Myocyte (in vitro differentiated cells): Measurements from ENCODE around the gene PTPRE. TPM values are rescaled to one million over a fixed set of nuclear protein-coding genes. Genes with fewer than 3 reads are reported as not detected.
A peak's percentile ranks its signal among the peaks of the same experiment; 100 is the strongest.

Source experiments
- DNase-seq: peaks from one replicate; pipeline ENCODE4 v3.0.0-alpha.2; 2012; ENCODE audit warnings: low read depth
- total RNA-seq: library from RNA; depleted of rRNA; stranded (reverse); fragments of >200 nt; gene quantifications from 2 replicates; pipeline ENCODE4 v1.2.3, GENCODE V29; 2014

PTPRE gene
- total RNA-seq, 1 donor from 2014 or later, result 5.5 TPM

DNA sequence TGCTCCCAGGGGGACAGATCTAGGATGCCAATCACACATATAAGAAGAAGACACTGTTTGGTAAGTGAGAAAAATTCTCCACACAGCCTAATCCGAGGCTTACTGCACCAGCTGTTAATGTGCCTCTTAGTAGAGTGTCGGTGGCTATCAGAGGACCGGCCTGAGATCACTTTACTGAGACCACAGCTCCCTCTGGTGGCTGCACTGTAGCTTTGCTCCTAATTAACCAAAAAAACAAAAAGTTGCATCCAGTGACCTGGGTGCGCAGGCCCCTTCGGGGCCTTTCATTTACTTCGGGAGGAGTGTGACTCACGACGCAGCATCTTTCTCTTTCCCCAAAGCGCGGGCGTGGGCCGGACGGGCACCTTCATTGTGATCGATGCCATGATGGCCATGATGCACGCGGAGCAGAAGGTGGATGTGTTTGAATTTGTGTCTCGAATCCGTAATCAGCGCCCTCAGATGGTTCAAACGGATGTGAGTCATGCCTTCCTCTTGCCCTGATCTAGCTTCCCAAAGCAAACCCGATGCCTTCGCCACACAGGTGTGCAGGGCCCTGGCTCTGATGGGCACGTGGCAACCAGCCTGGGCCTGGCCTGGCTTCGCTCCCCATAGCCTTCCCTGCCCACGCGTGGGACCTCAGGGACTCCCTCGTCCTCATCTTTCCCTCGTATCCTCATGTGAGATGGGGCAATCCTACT, 162.6 kb downstream of the PTPRE start:
- peak; percentile 84 for DNase-seq

DNA sequence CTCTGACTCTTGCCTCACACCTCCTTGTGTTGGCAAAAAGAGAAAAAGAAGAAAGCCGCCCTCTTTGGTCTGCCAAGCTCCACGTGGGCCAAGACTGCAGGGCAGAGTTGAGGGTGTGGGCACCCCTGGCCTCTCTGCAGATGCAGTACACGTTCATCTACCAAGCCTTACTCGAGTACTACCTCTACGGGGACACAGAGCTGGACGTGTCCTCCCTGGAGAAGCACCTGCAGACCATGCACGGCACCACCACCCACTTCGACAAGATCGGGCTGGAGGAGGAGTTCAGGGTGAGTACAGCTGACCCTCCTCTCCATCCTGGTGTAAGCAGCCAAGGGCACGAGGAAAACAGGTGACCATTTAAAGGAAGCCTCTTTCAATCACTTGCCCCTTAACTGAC, 163.3 kb downstream of the PTPRE start:
- no peak for DNase-seq

DNA sequence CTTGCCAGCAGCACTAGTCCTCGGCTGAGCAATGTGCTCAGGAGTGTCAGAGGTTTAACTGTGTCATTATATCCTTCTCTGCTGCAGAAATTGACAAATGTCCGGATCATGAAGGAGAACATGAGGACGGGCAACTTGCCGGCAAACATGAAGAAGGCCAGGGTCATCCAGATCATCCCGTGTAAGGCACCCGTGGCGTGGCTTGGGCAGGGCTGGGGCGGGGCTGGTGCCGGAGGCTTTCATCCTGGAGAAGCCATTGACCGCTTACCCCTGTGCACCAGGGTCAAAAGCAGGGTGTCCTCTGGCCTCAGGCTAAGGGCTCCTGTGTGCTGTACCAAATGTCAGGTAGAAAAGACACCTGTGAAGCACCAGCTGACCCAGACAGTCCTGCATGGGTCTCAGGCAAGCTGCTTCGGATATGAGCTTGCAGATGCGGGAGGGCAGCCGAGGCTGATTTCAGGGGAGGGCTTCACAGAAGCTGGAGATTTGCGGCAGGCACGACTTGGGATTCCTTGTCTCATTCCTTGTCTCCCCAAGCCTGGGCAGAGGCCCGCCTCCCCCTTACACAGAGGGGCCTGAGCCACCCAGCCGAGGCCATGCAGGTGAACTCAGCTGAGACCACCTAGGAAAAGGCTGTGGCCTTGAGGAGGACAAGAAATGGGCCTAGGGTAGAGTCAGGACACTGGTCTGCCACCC, 164.0 kb downstream of the PTPRE start:
- no peak for DNase-seq

DNA sequence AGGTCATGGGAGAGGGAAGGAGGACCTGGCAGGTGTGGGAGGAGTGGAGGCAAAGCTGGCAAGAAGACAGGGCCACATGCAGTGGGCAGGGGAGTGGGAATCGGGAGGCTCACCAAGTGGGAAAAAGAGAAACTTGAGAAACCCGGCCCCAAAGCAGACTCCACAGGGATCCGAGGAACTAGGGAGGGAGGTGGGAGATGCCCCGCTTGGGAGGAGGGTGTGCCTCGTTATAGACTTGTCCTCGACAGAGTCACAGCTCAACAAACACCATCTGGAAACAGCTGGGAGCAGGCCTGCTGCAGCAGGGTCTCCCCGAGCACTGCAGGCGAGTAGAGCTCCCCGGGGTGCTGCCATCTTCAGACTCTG, 164.5 kb downstream of the PTPRE start:
- DNase-seq, result no peak

DNA sequence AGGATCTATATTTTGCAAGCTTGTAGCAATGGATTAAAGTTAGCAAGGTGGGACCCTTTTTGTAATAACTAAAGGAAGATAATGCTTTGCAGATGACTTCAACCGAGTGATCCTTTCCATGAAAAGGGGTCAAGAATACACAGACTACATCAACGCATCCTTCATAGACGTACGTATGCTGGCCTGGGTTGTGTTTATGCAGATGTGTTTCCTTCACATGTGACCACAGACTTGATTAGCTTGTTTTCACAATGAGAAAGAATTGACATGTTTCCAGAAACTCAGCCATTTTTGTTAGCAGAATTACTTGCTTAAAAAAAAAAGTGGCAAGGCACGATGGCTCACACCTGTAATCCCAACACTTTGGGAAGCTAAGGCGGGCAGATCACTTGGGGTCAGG, 165.1 kb downstream of the PTPRE start:
- DNase-seq, result no peak

DNA sequence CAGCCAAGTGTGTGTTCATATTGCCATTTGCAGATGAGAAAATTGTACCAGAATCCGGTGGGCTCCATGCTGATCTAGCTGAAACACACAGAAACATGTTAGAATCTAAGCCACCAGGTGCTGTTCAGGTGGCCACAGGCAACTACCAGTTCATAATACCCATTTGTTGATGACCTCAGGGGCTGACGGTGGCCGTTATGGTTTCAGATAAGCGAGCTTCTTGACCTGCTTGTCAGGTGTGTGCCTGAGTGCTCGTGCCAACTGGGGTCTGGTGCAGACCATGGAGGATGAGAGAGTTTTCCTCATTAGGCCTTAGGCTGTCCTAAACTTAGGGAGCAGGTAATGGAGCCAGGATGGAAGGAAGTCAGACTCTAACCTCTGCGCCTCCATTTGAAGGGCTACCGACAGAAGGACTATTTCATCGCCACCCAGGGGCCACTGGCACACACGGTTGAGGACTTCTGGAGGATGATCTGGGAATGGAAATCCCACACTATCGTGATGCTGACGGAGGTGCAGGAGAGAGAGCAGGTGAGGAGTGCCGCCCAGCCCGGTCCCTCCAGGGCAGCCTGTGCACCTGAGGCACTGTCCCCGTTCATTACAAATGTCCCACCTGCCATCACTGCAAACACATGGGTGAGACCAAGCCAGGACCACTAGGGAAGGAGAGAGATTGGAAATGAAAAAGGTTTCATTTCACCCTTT, 166.2 kb downstream of the PTPRE start:
- DNase-seq, result no peak

DNA sequence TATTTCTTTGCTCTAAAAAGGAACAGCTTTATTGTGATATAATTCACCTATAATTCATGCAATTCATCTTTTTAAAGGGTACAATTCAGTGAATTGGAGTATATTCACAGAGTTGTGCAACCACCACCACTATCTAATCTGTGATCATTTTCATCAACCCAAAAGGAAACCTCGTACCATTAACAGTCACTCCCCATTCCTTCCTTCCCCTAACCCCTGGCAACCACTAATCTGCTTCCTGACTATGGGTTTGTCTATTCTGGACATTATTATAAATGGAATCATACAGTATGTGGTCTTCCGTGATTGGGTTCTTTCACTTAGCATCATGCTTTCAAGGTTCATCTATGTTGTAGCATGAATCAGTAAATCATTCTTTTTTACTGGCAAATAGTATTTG, 167.0 kb downstream of the PTPRE start:
- no peak for DNase-seq

DNA sequence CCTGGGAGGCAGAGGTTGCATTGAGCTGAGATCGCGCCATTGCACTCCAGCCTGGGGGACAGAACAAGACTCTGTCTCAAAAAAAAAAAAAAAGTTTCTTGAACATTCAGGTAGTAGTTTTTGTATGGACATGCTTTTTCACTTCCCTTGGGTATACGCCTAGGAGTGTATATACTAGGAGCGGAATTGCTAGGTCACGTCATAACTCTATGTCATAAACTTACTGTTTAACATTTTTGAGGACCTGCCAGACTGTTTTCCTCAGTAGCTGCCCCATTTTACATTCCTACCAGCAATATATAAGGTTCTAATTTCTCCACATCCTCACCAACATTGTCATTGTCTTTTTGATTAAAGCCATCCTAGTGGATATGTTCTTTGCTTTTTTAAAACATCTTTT, 167.7 kb downstream of the PTPRE start:
- DNase-seq, result no peak

DNA sequence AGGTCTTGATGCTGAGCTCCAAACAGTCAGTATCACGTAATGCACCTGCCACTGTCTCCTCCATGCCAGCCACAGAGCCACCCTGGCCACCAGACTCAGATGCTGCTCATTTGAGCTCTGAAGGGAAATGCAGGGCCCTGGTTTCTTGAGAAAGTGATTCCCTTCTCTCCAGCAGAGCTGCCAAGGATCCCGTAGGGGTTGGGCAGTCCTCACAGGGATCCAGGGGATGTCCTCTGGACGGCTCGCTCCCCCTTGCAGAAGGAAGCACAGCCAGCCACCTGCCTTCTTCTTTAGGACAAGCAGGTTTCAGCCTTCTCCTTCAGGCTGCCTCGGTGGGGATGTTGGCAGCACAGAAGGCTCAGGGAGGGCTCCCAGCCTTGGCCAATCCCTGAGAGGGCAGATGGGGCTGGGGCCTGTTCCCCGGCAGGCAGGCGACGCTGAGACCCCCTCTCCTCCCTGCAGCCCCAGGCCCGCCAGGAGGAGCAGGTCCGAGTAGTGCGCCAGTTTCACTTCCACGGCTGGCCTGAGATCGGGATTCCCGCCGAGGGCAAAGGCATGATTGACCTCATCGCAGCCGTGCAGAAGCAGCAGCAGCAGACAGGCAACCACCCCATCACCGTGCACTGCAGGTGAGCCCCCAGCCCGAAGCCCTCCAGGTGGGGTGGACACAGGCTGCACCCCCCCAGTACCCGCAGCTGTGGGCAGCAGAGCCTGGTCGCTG, 170.4 kb downstream of the PTPRE start:
- no peak for DNase-seq

DNA sequence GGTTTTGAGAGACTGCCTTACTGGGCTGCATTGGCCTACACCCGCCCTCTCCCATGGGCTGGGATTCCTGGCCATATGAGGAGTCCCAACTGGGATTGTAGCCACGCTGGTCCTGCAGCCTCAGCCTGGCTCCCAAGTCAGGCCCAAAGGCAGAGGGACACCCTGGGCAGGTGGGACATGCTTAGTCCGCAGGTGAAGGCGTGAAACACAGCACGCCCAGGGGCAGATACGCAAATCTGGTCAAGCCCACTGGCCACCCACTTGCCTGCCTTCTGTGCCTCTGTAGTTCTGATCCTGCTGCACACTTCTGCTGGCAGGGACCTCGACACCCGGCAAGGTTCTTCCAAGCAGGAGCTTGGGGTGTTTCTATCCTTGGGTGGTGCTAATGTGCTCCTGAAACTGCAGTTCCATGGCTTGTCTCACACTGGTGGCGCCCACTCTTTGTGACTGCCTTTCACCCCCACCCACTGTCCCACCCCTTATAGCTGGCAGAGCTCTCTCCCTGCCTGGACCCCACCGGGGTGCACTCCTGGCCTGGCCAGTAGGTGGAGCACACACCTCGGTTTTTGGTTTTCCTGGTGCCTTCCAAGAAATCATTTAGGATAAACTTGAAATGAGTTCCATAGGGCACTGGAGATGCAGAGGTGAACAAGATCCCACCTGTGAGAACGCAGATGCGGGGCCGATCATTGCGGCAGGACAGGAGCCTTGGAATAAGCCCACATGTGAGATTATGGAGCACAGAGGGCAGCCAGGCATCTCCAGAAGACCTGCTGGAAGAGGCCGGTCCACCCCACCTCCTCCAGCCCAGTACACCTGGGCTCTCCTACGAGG, 171.4 kb downstream of the PTPRE start:
- DNase-seq, result peak; percentile 56

DNA sequence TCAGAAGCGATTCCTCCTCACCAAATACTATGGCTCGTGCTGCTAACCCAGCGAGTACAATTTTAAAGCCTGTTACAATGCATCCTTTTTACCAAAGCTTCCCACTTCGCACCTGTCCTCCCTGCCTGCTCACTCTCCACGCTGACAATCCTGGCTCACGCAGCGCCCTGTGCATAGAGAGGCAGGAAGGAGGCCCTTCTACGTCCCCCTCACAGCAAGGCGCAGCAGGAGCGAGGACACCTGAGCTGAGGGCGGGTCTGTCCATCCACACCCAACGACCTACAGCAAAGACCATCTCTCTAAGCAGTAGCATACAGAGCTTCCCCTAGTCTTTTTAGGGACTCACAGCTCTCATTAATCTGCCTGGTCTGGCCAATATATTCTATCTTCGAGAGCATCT, 173.3 kb downstream of the PTPRE start:
- DNase-seq, result no peak

DNA sequence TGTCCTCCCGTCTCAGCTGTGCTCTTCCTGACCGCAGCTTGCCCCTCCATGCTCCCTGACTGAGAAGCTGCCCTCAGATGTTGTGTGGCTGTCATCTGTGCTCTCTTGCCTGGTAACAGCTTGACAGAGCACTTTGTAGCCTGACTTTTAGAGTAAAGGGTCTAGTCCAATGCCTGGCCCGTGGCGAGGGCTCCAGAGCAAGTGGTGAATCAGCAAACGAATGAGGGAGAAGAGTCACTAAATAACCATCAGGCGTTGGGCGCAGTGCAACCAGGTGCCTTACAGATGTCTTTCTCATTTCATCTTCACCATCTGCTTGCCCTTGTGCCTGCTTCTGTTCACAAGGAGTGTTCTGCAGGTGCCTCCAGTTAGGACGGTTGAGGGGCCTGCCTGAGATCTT, 173.7 kb downstream of the PTPRE start:
- DNase-seq, result no peak

DNA sequence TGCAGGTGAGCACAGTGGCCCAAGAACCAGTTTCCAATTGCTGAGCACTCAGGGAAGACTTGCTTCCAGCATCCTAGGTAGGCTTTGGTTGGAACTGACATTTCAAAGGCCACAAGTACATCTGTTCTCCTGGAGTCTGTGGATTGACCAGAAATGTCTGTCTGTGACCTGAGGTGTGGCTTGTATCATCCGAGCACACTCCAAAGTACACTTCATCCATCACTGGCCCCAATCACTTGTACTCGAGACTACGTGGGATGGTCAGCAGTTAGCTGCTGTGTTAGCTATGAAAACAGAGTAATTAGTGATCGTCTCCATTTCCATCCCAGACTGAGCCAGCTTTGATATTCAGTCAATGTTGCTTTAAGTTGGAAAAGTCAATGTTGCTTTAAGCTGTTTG, 174.3 kb downstream of the PTPRE start:
- DNase-seq, result no peak

DNA sequence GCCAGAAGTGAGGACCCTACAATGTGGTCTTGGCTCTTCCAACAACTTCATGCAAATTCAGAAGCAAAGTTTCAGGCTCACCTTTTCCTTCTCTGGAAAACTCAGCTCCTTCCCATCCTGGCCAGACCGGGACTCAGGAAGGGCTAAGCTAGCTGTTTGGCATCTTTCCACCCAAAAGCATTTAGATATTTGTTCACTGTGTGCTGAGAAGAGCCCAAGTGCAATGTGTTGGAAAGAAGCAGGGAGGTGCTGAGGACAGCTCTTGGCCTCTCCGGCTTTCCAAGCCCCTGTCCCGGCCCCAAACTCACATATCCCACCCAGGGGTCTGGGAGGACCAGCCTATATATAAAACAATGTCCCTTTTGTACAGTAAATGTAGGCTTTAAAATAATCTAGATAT, 174.8 kb downstream of the PTPRE start:
- no peak for DNase-seq

DNA sequence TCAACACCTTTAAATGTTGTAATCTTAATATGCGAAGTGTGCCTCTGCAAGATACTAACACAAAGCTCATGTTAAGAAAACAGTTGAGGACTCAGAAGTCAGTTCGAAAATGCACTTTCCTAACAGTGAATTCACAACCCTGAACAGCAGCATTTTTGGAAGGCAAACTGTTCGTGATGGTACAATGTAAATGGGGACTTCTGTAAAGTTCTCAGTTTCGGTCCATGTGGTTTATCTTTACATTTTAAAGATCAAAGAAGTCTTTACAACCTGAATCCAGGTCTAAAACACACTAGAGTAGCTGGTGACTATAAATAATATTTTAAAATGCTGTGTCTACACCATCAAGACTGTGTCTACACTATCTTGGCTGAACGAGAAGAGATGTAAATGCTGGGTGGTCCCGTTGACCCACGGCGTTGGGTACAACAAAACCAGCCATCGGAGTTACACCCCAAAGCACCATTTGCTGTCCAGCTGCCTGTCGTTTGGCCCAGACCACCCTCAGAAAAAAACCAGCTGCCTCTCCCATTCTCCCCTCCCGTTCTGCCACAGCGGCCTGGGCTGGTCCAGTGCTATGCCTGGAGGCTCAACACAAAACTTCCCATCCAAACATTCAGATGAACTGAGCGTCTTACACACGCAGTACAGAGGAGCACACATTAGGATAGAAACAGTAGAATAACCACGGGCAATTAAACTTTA, 176.4 kb downstream of the PTPRE start:
- DNase-seq, result no peak

DNA sequence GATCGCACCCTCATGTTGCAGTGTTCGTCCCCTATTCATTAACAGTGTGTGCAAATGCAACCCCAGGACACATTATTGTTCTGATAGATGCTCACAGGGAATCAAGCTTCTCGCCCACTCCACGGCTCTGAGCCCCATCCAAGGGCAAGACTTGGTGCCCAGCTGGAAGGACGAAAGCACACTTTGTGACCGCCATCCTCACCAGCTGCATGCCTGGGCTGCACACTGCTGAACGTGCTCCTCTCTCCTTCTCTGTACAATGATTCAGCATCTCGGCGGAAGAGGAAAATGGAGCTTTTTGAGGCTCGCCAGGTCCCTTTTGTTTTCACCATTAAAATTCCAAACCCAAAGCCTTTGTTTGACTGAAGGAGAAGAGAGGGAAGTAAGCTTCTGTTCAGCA, 177.5 kb downstream of the PTPRE start:
- DNase-seq, result no peak

DNA sequence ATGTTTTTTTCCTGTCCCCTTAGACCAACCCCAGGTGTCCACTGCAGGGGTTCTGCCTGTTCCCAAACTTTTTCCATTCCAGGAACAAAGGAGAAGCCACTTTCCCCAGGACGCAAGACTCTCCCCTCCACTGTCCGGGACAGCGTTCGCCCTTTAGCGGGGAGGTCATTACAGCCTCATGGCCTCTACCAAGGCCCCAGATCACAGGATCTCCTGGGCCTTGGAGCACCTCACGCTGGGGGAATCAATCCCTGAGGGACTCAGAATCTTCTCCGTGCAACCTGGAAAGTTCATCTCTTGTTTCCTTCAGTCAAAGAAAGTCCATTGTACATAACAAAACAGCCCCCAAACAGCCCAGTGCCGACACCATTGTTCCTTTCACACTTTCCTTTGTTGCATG, 178.1 kb downstream of the PTPRE start:
- no peak for DNase-seq

DNA sequence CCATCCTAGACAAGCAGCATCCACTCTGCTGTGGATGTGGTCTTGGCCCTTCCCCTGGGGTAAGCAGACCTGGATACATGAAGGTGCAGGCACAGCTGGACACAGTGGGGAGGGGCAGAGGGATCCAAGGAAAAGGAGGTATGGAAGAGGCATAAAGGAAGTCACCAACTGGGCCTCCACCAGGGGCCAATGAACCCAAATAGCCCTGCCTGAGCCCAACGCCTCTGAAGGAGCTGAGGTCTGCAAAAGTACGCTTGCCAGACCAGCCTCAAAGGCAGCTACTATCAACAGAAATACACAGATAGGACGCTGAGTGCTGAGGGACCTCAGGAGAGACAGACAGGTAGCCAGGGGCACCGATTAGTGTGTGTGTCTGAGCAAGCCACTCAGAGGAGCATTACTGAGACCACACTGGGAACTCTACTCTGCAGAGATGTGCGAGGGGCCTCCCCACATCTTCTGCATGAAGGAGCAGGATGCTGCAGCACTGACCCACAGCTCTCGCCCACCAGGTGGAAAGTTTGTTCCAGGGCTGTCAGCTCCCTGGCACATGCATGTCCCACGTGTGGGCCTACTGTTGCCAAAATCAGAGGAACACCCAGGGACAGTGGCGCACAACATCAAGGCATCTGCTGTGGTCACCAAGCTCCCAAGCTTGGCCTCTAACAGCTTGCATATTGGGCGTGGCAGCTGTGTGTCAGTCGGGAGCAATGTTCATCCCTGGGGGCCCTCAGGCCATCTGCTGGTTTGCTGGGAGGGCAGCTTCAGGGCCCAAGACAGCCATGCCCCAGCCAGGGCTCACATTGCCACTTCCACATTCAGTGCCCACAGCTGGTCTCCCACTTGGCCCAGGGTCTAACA, 179.3 kb downstream of the PTPRE start:
- DNase-seq, result peak; percentile 91

DNA sequence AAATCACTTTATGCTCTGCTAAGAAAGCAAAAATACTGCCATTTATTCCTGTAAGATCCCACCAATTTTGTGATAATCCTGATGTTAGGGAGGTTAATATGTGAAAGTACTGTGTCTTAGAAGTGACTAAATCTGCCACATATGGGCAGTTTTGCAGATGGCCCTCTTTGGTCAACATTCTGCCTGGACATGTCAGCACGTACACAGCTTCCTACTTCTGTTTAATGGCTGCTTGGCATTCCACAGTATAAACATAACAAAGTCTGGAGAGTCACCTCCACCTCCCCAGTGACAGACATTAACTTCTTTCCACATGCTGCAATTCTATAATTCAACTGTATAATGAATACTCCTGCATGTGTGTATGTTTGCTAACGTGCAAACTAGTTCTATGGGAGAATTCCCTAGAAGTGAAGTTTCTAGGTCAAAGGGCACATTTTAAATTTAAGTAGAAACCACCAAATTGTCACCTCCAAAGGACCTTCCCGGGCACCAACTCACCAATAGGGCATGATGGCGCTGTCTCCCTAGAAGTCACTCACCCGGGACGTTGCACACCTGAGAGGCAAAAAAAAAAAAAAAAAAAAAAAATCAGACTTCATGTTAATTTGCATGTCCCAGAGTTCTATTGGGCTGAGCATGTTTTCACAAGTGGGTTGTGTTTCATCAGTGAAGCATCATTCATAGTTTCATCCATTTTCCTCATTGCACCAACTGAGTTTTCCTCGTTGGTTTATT, 180.4 kb downstream of the PTPRE start:
- DNase-seq, result no peak
